Endothelial cell of umbilical vein (primary cell): ENCODE measurements around the gene C15orf62. TPM values are rescaled to one million over a fixed set of nuclear protein-coding genes. Genes with fewer than 3 reads are reported as not detected.

Source experiments
- BruUV-seq: library from RNA; stranded (reverse); fragments of 400-500 nt; replicated peaks from 2 replicates; lab custom pipeline; 2021; lab: Mats Ljungman, UMichigan
- CTCF ChIA-PET: fragments of 300-600, 350-600 bp; sonication (Branson Sonifier 250); formaldehyde crosslinking; loops from one replicate; lab custom pipeline; 2021; ENCODE audit warnings: antibody characterized with exemption, inconsistent platforms; lab: Charles Lee
- POLR2A ChIA-PET: fragments of 300-600, 350-600 bp; sonication (Branson Sonifier 250); formaldehyde crosslinking; loops from one replicate; lab custom pipeline; 2021; ENCODE audit warnings: antibody characterized with exemption, inconsistent platforms; lab: Charles Lee
- DNase-seq: peaks from one replicate; pipeline ENCODE4 v3.0.0-alpha.2; 2011; ENCODE audit warnings: low read depth, low spot score
- FAIRE-seq: peaks from 2 replicates; lab custom pipeline; 2011; peaks lifted over from hg19 to GRCh38; lab: Jason Lieb, UNC
- H2AFZ ChIP-seq: 2 replicates; pipeline ENCODE4 v1.6.0; 2012; ENCODE audit warnings: low read depth, low read length, control low read depth, inconsistent platforms
- H3K27ac ChIP-seq: 2 replicates; pipeline ENCODE4 v1.5.1; 2011; ENCODE audit warnings: low read depth, mild to moderate bottlenecking, control low read depth, low read length, moderate library complexity; ENCODE audit not compliant: insufficient read depth
- H3K27me3 ChIP-seq, 2 experiments: 2 replicates each; pipeline versions ENCODE4 v1.6.0 to v1.6.1; 2011; ENCODE audit warnings: low read length in 2 of 2, mixed read lengths in 1 of 2; ENCODE audit not compliant: control insufficient read depth in 2 of 2, insufficient read depth in 2 of 2
- H3K36me3 ChIP-seq, 2 experiments: 2 replicates in 1 of 2; 3 replicates in 1 of 2; pipeline ENCODE4 v1.5.1; 2011; ENCODE audit warnings: low read length in 2 of 2, mild to moderate bottlenecking in 1 of 2, moderate library complexity in 1 of 2; ENCODE audit not compliant: control insufficient read depth in 2 of 2, insufficient read depth in 2 of 2; ENCODE audit errors: extremely low read depth in 1 of 2
- H3K4me1 ChIP-seq: 3 replicates; pipeline ENCODE4 v1.5.1; 2011; ENCODE audit warnings: mild to moderate bottlenecking, low read length; ENCODE audit not compliant: control insufficient read depth, insufficient read depth; ENCODE audit errors: extremely low read depth
- H3K4me2 ChIP-seq: 2 replicates; pipeline ENCODE4 v1.6.1; 2011; ENCODE audit warnings: low read length, control low read depth, mixed read lengths; ENCODE audit not compliant: insufficient read depth
- H3K4me3 ChIP-seq, 3 experiments: fragments of 200-600 bp in 1 of 3; sonication (generic), shearing (Covaris generic) in 1 of 3; replicated peaks in 1 of 3; 2 replicates each; pipeline ENCODE4 v1.5.1; 2011 to 2016; ENCODE audit warnings: control low read depth in 3 of 3, low read length in 3 of 3, mild to moderate bottlenecking in 2 of 3, inconsistent platforms in 1 of 3, low read depth in 1 of 3, moderate library complexity in 1 of 3; ENCODE audit not compliant: insufficient read depth in 1 of 3
- H3K79me2 ChIP-seq: 2 replicates; pipeline ENCODE4 v1.6.0; 2012; ENCODE audit warnings: low read length, inconsistent platforms; ENCODE audit not compliant: control insufficient read depth, insufficient read depth
- H3K9ac ChIP-seq: replicated peaks from 2 replicates; pipeline ENCODE3; 2011; ENCODE audit warnings: low read length, control low read depth; ENCODE audit not compliant: insufficient read depth; ENCODE audit errors: extremely low read depth
- H3K9me1 ChIP-seq: replicated peaks from 3 replicates; pipeline ENCODE4 v1.6.0; 2011; ENCODE audit warnings: mild to moderate bottlenecking, low read length; ENCODE audit not compliant: control insufficient read depth, insufficient read depth; ENCODE audit errors: extremely low read depth
- H3K9me3 ChIP-seq: replicated peaks from 2 replicates; pipeline ENCODE4 v1.5.1; 2012; ENCODE audit warnings: low read length, inconsistent platforms; ENCODE audit not compliant: control insufficient read depth, insufficient read depth
- H4K20me1 ChIP-seq: replicated peaks from 2 replicates; pipeline ENCODE3; 2011; ENCODE audit warnings: mild to moderate bottlenecking, low read length; ENCODE audit not compliant: control insufficient read depth, insufficient read depth; ENCODE audit errors: extremely low read depth
- CTCF ChIP-seq, 2 donors: IDR thresholded peaks; 1 replicate in 1 of 2; 2 replicates in 1 of 2; pipeline ENCODE4 v1.5.1; 2011; ENCODE audit warnings: low read length in 2 of 2, mild to moderate bottlenecking in 2 of 2, moderate library complexity in 2 of 2, control low read depth in 1 of 2, inconsistent platforms in 1 of 2, low read depth in 1 of 2; ENCODE audit not compliant: insufficient read depth in 1 of 2; ENCODE audit errors: extremely low read depth in 1 of 2
- EZH2 ChIP-seq: IDR thresholded peaks from 2 replicates; pipeline ENCODE4 v1.6.1; 2012; ENCODE audit warnings: borderline replicate concordance, low read depth, mild to moderate bottlenecking, moderate library complexity, low read length, inconsistent platforms; ENCODE audit not compliant: severe bottlenecking
- FOS ChIP-seq: IDR thresholded peaks from 2 replicates; pipeline ENCODE4 v1.6.1; 2011; ENCODE audit warnings: mild to moderate bottlenecking, low read length, moderate library complexity, borderline replicate concordance; ENCODE audit not compliant: insufficient read depth
- GATA2 ChIP-seq: IDR thresholded peaks from 2 replicates; pipeline ENCODE4 v1.7.0; 2011; ENCODE audit warnings: low read depth, mild to moderate bottlenecking, moderate library complexity, mixed read lengths, low read length; ENCODE audit not compliant: insufficient read length, insufficient read depth
- JUN ChIP-seq: IDR thresholded peaks from 2 replicates; pipeline ENCODE4 v1.6.1; 2011; ENCODE audit warnings: borderline replicate concordance, low read depth; ENCODE audit not compliant: insufficient read length, insufficient read depth
- MAX ChIP-seq: IDR thresholded peaks from 2 replicates; pipeline ENCODE4 v1.6.1; 2011; ENCODE audit not compliant: insufficient read depth, insufficient read length
- MYC ChIP-seq: IDR thresholded peaks from one replicate; pipeline ENCODE4 v1.6.1; 2011; ENCODE audit warnings: mild to moderate bottlenecking, low read depth, low read length
- POLR2A ChIP-seq: IDR thresholded peaks from 2 replicates; pipeline ENCODE4 v1.6.1; 2012; ENCODE audit warnings: low read depth, mild to moderate bottlenecking, control low read depth, low read length
- POLR2AphosphoS5 ChIP-seq: IDR thresholded peaks from 2 replicates; pipeline ENCODE4 v1.6.1; 2012; ENCODE audit warnings: low read depth, mild to moderate bottlenecking, control low read depth, low read length, moderate library complexity; ENCODE audit not compliant: insufficient read depth
- dilution Hi-C: fragments of 300-500 bp; cut with MboI; formaldehyde crosslinking; loops from one replicate; pipeline ENCODE4 v1.15.0; 2019; ENCODE audit warnings: low sequenced_read_pairs; ENCODE audit not compliant: extremely low pct_ligation_motif_present
- intact Hi-C: fragments of 100-400 bp; cut with micrococcal nuclease; formaldehyde crosslinking; loops from one replicate; pipeline ENCODE4 v1.10.0; 2022
- polyA plus RNA-seq, 4 experiments: library from polyadenylated mRNA; depleted of rRNA in 3 of 4; stranded (reverse) in 3 of 4; unstranded in 1 of 4; fragments of >200 nt; gene quantifications; 2 replicates each; pipeline versions ENCODE4 v1.2.1 to v1.2.3, GENCODE V29; 2011 to 2012; ENCODE audit warnings: missing spikeins in 1 of 4
- total RNA-seq: library from RNA; stranded (reverse); gene quantifications from 2 replicates; pipeline ENCODE4 v1.2.3, GENCODE V29; 2021

The C15orf62 gene
- total and polyA plus RNA-seq, 2 donors (not counting 3 experiments of a cell fraction or from before 2014, with no cell fraction given): 0.12 to 0.38 TPM

- CTCF ChIA-PET: interaction anchor here (0.6 to 2.2 kb wide), 9 partner anchors 13 to 245 kb away, joined by 3 to 10 read pairs (median 6); no protein-coding TSS in a partner anchor
- POLR2A ChIA-PET: no interaction called here
- no peaks in the 10 kb centered on the region for H4K20me1 ChIP-seq
- H3K27ac ChIP-seq: no peak overlapping the region
- no peaks in the 10 kb centered on the region for H3K9me3 ChIP-seq
- H2AFZ ChIP-seq: peak overlapping the region; percentile 81
- no peaks in the 10 kb centered on the region for H3K27me3 ChIP-seq
- no TSS peak for BruUV-seq
- H3K4me1 ChIP-seq: peaks cover 37% of the 10 kb centered on the region
- H3K4me3 ChIP-seq: peak overlapping the region in 1 of 3 experiments; percentile 25
- peak overlapping the region; percentile 54 for H3K4me2 ChIP-seq
- TF ChIP-seq POLR2AphosphoS5 (no peak), FOS (no peak), EZH2 (no peak), POLR2A (no peak), CTCF (IDR thresholded peaks at IDR 0.05; ENCODE audit: extremely low read depth in 1 of 2, insufficient read depth in 1 of 2, low read depth in 1 of 2, low read length in 2 of 2) (no peak), GATA2 (no peak), MYC (no peak), JUN (no peak), MAX (no peak)
- H3K9ac ChIP-seq: no peak overlapping the region
- FAIRE-seq: no peak
- no peaks in the 10 kb centered on the region for H3K9me1 ChIP-seq
- no peaks in the 10 kb centered on the region for H3K79me2 ChIP-seq
- intact Hi-C loops (no loop called here), dilution Hi-C loops (no loop called here)
- no peak for DNase-seq
- H3K36me3 ChIP-seq: no peaks in the 10 kb centered on the region
Measured at GRCh38 chr15:40764629-40765103, 5.1 kb upstream of the C15orf62 start.
